NCI-H524 (cell line): ENCODE measurements around the gene MAST3.
A peak's percentile ranks its signal among the peaks of the same experiment; 100 is the strongest.

Experiments used
- DNase-seq, 2 experiments: peaks; one replicate each; lab custom pipeline; 2025; lab: John Stamatoyannopoulos, UW

The MAST3 gene

GRCh38 chr19:18159810-18160209, 62.2 kb downstream of the MAST3 start:
- DNase-seq, result no peak

GRCh38 chr19:18160493-18160970, 63.0 kb downstream of the MAST3 start:
- no peak for DNase-seq

- DNase-seq, result peak; percentile 52 to 72
These were observed 63.5 kb downstream of the MAST3 start for GRCh38 chr19:18160971-18161635.

GRCh38 chr19:18161636-18162002, 64.0 kb downstream of the MAST3 start:
- no peak for DNase-seq

DNA sequence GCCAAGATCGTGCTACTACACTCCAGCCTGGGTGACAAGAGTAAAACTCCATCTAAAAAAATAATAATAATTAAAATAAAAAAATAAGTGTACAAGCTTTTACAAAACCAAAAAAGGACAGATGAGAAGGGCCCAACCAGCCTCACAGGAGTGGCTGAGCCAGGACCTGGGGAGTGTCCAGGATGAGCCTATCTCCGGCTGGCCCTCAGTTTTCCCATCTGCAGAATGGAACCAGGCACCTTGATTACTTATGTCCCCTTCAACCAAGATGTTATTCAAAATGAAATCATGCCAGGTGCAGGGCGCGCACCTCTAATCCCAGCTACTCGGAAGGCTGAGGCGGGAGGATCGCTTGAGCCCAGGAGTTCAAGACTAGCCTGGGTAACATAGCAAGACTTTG, 66.5 kb downstream of the MAST3 start:
- DNase-seq, result no peak

GRCh38 chr19:18165794-18166544, 68.4 kb downstream of the MAST3 start:
- DNase-seq, result no peak

DNA sequence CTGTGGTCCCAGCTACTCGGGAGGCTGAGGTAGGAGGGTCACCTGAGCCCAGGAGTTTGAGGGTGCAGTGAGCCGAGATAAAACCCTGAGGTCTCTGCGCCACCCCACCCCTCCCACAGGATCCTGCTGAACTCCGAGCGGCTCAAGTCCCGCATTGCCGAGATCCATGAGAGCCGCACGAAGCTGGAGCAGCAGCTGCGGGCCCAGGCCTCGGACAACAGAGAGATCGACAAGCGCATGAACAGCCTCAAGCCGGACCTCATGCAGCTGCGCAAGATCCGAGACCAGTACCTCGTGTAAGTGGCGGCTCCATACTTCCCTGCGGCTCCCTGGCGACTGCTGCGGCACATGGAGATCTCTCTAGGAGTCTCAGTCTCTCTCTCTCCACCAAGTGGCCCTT, 69.4 kb downstream of the MAST3 start:
- DNase-seq, result no peak

GRCh38 chr19:18167975-18168645, 70.5 kb downstream of the MAST3 start:
- DNase-seq, result peak; percentile 24 to 56

- no peak for DNase-seq
These were observed 71.2 kb downstream of the MAST3 start for GRCh38 chr19:18168673-18169381.

- DNase-seq, result no peak
These were observed 73.2 kb downstream of the MAST3 start for GRCh38 chr19:18170714-18171255.

GRCh38 chr19:18171605-18172327, 74.2 kb downstream of the MAST3 start:
- DNase-seq, result no peak

DNA sequence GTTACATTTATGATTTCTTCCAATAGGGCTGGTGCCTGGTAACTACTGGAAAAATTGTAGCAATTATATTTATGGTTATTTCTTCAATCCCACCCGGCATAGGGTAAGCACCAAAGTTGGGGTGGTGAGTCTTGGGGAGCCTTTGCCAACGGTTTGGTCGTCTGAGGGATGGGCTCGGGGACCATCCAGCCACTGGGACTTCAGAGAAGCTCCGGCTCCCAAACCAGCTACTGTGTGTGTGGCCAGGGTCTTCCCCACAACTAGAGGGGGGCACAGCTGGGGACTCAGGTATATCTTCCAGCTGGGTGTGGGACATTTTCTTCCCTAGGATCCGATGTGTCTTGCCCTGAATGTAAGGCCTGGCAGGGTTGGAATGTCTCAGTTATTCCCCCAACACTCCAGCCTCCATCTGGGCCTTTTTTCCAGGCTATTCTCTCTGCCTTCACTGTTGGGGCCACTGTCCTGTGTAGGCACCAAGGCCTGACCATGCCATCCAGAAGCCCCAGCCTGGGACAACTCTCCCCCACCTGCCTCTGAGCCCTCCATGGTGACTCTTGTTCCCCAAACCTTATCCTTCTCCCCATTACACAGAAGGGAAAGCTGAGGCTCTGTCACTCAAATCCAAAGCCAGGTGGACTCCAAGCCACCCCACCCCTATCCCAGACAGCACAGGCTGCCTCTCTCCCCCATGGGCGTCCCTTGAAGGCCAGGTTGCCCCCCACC, 74.9 kb downstream of the MAST3 start:
- no peak for DNase-seq

- no peak for DNase-seq
These were observed 75.5 kb downstream of the MAST3 start for GRCh38 chr19:18173054-18173571.

DNA sequence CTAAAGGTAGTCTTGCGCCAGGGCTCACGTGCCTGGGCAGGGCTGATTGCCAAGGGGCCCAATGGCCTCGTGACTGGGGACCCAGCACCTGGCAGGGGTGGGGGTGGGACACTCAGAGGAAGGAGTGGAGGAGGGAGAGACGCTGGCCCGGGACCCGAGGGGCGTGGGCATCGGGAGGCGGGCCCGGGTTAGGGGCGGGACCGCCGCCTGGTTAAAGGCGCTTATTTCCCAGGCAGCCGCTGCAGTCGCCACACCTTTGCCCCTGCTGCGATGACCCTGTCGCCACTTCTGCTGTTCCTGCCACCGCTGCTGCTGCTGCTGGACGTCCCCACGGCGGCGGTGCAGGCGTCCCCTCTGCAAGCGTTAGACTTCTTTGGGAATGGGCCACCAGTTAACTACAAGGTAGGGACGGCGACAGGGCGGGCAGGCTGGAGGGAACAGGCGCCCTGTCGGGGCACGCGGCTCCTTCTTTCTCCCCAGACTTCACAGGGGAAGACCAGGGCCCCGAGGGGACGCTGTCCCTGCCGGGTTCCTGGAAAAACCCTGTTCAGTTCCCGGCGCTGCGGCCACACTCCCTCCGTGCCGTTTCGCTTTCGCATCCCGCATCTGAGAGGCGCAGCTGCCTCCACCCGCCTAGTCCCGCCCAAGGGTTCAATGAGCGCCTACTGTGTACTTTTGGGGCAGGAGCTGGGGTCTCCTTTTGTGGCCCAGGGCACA, 76.2 kb downstream of the MAST3 start, which contains the start of gene IFI30:
Gene IFI30 (plus strand): TSS at position 242 of the 717 bp plus-strand sequence. CDS start 29 bp downstream, at position 271.
- peak; percentile 29 to 67 for DNase-seq

DNA sequence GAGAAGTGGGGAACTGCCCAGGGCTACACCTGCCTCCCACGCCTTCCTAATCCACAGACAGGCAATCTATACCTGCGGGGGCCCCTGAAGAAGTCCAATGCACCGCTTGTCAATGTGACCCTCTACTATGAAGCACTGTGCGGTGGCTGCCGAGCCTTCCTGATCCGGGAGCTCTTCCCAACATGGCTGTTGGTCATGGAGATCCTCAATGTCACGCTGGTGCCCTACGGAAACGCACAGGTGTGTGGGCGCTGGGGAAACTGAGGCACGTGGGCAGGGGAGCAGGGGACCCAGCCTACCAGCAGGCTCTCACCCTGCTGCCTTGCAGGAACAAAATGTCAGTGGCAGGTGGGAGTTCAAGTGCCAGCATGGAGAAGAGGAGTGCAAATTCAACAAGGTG, 77.4 kb downstream of the MAST3 start:
- no peak for DNase-seq

DNA sequence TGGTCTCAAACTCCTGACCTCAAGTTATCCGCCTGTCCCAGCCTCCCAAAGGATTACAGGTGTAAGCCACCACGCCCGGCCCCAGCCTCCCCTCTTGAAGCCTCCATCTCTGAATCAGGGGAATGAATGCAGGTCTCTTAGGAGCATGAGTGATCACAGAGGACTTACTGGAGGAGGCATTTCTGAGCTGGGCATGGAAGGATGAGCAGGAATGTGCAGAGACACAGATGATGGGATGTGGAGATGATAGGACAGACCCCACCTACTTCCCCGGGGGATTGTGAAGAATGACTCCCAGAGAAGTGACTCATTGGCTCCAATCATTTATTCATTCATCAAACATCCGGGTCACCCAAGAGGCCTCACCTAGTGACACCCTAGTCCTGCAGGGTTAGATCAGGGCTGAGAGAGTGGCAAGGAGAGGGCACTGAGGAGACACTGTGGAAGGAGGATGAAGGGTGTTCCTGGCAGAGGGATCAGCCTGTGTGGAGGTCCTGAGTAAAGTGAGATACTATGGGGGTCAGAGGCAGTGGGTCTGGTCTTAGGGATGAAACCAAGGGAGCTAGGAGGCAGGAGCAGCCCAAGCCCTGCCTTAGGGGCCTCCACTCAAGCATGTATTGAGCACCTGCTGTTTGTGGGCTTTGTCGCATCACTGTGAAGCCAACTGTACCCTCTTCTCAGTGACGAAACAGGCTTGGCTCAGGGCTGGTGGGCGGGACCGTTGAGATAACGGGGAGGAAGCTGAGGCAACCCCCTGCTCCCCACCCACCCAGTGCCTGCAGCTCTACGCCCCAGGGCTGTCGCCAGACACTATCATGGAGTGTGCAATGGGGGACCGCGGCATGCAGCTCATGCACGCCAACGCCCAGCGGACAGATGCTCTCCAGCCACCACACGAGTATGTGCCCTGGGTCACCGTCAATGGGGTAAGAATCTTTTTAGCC, 79.1 kb downstream of the MAST3 start:
- DNase-seq, result no peak

GRCh38 chr19:18179957-18180356, 82.4 kb downstream of the MAST3 start:
- DNase-seq, result no peak

- DNase-seq, result no peak
These were observed 86.0 kb downstream of the MAST3 start for GRCh38 chr19:18183529-18183928.
